ENCODE data around the gene SLC1A3. TPM values are rescaled to one million over a fixed set of nuclear protein-coding genes. Genes with fewer than 3 reads are reported as not detected.

SLC1A3 gene
- total RNA-seq, 4 donors from 2014 or later, result 71.1 to 215 (median 161) TPM

GRCh38 chr5:36646100-36646499, 39.7 kb downstream of the SLC1A3 start:
- TF ChIP-seq CTCF (IDR thresholded peaks at IDR 0.05), result no peak
- ATAC-seq (ENCODE audit: low FRiP score), result no peak
- no peak for DNase-seq (ENCODE audit: low spot score)

DNA sequence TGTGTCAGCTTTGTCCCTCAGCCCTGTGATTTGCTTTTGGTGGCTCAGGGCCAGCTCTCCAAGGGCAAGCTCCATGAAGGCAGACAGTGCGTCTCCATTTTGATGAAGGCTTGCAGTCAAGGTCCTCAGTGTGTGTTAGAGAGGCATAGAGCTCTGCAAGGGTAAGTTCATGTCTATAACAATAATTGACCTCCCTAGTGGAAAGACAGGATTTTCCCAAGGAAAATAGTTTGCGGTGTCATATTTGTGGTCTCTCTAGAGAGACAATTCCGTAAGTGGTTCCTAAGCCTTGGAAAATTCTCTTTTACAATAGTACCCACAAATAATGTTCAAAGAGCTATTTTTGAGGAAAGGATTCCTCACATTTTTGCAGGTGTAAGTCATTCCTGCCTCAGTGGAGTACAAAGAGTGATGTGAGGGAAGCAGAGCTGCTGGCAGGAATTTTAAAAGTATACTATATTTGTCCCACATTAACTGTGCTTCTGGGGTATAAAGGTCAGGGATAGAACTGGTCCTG, 40.2 kb downstream of the SLC1A3 start:
- TF ChIP-seq CTCF (IDR thresholded peaks at IDR 0.05), result no peak
- no peak for DNase-seq (ENCODE audit: low spot score)
- no peak for ATAC-seq (ENCODE audit: low FRiP score)

- ATAC-seq (ENCODE audit: low FRiP score) (no peak), DNase-seq (ENCODE audit: low spot score) (no peak)
- TF ChIP-seq CTCF (IDR thresholded peaks at IDR 0.05), result no peak
Observed at GRCh38 chr5:36647046-36647445, 40.6 kb downstream of the SLC1A3 start.

DNA sequence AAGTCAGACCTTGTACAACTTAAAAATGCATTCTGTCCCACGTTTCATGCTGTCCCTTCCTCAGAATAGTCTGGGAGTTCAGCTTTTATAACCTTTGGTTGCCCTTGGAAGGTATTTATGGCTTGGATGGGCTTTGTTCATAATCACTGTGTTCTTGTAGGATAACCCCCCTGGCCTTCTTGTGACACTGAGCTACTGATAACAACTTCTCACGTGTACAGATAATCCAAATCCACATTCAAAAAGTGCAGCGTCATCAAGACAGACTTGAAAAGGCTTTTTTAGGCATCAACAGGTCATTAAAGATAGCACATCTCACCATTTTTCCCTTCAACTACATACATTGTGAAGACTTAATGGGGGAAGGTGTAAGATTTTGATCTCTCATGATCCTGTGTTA, 42.0 kb downstream of the SLC1A3 start:
- no peak for DNase-seq (ENCODE audit: low spot score)
- no peak for TF ChIP-seq CTCF (IDR thresholded peaks at IDR 0.05)
- no peak for ATAC-seq (ENCODE audit: low FRiP score)

DNA sequence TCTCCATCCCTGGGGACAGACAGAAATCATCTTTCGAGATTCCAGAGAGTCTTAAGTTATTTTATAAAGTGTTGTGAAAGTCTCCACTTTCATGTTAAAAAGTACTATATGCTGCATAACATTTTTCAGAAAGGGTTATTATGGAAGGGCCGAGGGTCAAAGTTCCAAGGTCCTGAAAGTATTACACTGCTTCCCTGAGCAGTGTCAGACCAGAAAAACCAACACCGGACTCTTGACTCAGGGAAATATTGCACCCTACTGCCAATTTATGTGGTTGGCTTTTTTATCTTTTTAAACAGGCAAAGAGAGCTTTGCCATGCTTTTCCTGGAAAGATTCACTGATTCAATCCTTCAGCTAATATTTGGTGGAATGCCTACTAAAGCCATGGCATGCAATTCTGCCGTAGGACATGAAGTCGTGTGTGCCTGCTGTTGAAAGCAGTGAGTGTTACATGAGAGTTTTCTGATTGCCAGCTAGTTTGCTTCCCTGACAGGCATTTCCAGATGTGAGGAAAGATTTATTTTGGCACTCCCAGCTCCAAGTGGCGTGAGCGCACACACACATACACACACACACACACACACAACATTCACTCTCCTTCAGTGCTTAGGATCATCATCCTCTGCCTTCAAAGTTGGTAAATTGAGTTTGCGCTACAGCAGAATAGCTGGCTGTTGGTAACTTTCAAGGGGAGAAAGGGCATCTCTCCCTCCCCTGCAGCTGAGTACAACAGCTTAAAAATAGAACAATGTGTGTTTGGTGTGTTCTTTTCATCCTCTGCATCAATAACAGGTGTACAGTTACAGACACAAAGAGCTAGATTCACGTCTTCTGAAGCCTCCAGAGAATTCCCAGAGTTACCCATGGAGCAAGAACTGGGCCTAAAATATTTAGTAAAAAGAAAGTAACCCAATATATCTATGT, 45.6 kb downstream of the SLC1A3 start:
- no peak for TF ChIP-seq CTCF (IDR thresholded peaks at IDR 0.05)
- ATAC-seq (ENCODE audit: low FRiP score) (no peak), DNase-seq (ENCODE audit: low spot score) (no peak)

DNA sequence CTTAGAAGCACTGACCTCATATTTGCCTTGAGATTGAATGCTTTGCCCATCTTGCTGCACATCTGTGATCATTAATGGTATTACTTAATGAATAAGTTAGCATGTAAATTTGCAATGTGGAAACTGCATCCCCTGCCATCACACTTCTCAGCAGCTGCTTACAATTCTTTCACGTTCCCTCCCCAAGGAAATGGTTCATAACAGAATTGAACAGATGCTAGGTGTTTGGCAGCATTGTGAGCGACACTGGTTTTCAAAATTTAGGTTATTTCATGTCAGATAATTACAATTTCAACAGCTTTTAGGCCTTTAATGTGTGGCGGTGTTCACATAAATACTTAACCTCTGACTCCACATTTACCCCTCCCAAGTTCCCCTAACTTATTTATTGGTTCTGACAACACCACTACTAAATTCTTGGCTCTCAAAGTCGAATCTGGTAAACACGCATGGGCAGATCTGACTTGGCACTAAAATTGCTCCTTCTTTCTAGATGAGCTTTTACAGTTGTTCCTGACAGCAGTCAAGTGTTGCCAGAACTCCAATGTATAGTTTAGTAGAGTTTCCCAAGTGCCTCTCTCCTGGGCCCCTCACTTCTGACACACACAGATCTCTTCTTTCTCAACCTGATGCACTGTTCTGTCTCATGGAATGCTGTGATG, 46.8 kb downstream of the SLC1A3 start:
- ATAC-seq (ENCODE audit: low FRiP score) (no peak), DNase-seq (ENCODE audit: low spot score) (no peak)
- TF ChIP-seq CTCF (IDR thresholded peaks at IDR 0.05), result no peak
